DMS 273 (cell line): ENCODE results near the gene SETD7.

ENCODE experiments used
- DNase-seq: peaks from one replicate; lab custom pipeline; 2025; ENCODE audit not compliant: unreplicated experiment; lab: John Stamatoyannopoulos, UW

Gene SETD7

GRCh38 chr4:139556071-139556723 is at the start of gene SETD7:
SETD7 (minus strand) TSS chr4:139556219; CDS start chr4:139556137, 82 bp downstream.
- DNase-seq = peak; percentile 93

GRCh38 chr4:139605516-139605915 is 49.5 kb upstream of the SETD7 start:
- no peak for DNase-seq

- DNase-seq = peak; percentile 79
These were observed 47.8 kb upstream of the SETD7 start for GRCh38 chr4:139603576-139604410.

GRCh38 chr4:139602776-139603360 is 46.8 kb upstream of the SETD7 start:
- DNase-seq = no peak

- DNase-seq = no peak
These were observed 44.6 kb upstream of the SETD7 start for GRCh38 chr4:139600662-139601061.

- DNase-seq = no peak
These were observed 43.8 kb upstream of the SETD7 start for GRCh38 chr4:139599594-139600374.

- DNase-seq = no peak
These were observed 43.1 kb upstream of the SETD7 start for GRCh38 chr4:139599076-139599475.

GRCh38 chr4:139596684-139597279 is 40.8 kb upstream of the SETD7 start:
- DNase-seq = no peak

GRCh38 chr4:139596034-139596683 is 40.1 kb upstream of the SETD7 start:
- no peak for DNase-seq

- no peak for DNase-seq
These were observed 38.7 kb upstream of the SETD7 start for GRCh38 chr4:139594591-139595185.

- peak; percentile 44 for DNase-seq
These were observed 37.1 kb upstream of the SETD7 start for GRCh38 chr4:139593091-139593564.

- DNase-seq = no peak
These were observed 33.5 kb upstream of the SETD7 start for GRCh38 chr4:139589336-139590018.

GRCh38 chr4:139587446-139587845 is 31.4 kb upstream of the SETD7 start:
- no peak for DNase-seq

- DNase-seq = no peak
These were observed 29.5 kb upstream of the SETD7 start for GRCh38 chr4:139585473-139585872.

GRCh38 chr4:139584784-139585183 is 28.8 kb upstream of the SETD7 start:
- DNase-seq = no peak

GRCh38 chr4:139584013-139584412 is 28.0 kb upstream of the SETD7 start:
- no peak for DNase-seq

- DNase-seq = peak; percentile 45
These were observed 26.0 kb upstream of the SETD7 start for GRCh38 chr4:139582044-139582443.

- DNase-seq = no peak
These were observed 25.1 kb upstream of the SETD7 start for GRCh38 chr4:139581096-139581495.

- no peak for DNase-seq
These were observed 20.2 kb upstream of the SETD7 start for GRCh38 chr4:139576219-139576618.
